Activated B cell treated with CpG ODN at 0.5 μM for 24 hours (primary cell): ENCODE results near the gene SNED1. TPM values are rescaled to one million over a fixed set of nuclear protein-coding genes. Genes with fewer than 3 reads are reported as not detected.

Source experiments
- ATAC-seq: fragments of 200-7000 bp; cut with Tn5 transposase; one replicate; pipeline ENCODE4 v1.10.0; 2021; ENCODE audit warnings: low read depth, mild to moderate bottlenecking, moderate library complexity
- CTCF ChIA-PET: fragments of 350-600 bp; sonication (Branson Sonifier 250); formaldehyde crosslinking; loops from one replicate; lab custom pipeline; 2021; ENCODE audit warnings: antibody characterized with exemption; lab: Charles Lee
- POLR2A ChIA-PET: fragments of 350-600 bp; sonication (Branson Sonifier 250); formaldehyde crosslinking; loops from one replicate; lab custom pipeline; 2021; ENCODE audit warnings: antibody characterized with exemption; lab: Charles Lee
- DNase-seq: peaks from one replicate; pipeline ENCODE4 v3.0.0; 2022
- H3K27ac Mint-ChIP-seq: one replicate; pipeline ENCODE4 v1.8.0; 2020; ENCODE audit warnings: mixed read lengths
- H3K27me3 Mint-ChIP-seq: one replicate; pipeline ENCODE4 v1.8.0; 2021; ENCODE audit warnings: mixed read lengths
- H3K36me3 Mint-ChIP-seq: one replicate; pipeline ENCODE4 v1.8.0; 2021; ENCODE audit warnings: low read depth, mixed read lengths
- H3K4me1 Mint-ChIP-seq: one replicate; pipeline ENCODE4 v1.8.0; 2021; ENCODE audit warnings: mixed read lengths
- H3K4me3 Mint-ChIP-seq: one replicate; pipeline ENCODE4 v1.8.0; 2020; ENCODE audit warnings: mild to moderate bottlenecking, mixed read lengths
- H3K9me3 Mint-ChIP-seq: one replicate; pipeline ENCODE4 v1.8.0; 2020; ENCODE audit warnings: mixed read lengths
- intact Hi-C: fragments of 100-400 bp; cut with micrococcal nuclease; formaldehyde crosslinking; loops from one replicate; pipeline ENCODE4 v1.15.1; 2024
- total RNA-seq: library from RNA; stranded (reverse); gene quantifications from 2 replicates; pipeline ENCODE4 v1.2.3, GENCODE V29; 2022
- TF ChIP-seq, protein P1 (sequence below): fragments of 200-600 bp; IDR thresholded peaks from one replicate; pipeline ENCODE4 v1.8.0; 2022; ENCODE audit warnings: antibody characterized with exemption, mild to moderate bottlenecking

Gene SNED1
- total RNA-seq, 1 donor from 2014 or later, result 59.8 TPM

DNA sequence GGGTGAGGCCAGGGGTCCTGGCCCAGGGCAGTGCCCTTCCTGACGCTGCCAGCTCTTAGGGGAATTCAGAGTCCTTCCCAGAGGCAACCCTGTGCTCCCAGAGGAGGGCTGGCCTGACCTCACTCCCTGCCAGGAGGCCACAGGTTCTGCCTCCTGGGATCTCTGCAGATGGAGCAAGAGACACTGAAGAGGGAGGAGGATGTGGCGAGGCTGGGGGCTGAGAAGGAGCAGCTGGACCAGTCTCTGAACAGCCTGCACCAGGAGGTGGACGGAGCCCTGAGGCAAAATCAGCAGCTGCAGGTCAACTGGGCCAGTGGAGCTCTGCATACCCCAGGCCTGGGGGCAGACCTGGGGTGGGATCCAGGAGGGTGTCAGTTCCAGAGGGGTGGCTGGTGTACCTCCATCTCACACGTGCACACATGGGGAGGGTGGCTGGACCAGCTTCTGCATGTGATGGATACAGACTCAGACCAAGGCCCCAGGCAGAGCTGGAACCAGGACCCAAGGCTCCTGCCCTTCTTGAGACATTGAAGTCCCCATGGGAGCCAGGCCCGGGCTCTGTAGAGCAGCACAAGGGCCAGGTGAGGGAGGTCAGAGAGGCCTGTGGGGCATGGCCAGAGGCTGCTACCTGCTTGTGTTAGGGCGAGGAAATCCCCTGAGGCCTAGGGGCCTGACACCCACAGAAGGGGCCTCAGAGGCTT lies 9.7 kb upstream of the SNED1 start:
- TF ChIP-seq, protein P1, sequence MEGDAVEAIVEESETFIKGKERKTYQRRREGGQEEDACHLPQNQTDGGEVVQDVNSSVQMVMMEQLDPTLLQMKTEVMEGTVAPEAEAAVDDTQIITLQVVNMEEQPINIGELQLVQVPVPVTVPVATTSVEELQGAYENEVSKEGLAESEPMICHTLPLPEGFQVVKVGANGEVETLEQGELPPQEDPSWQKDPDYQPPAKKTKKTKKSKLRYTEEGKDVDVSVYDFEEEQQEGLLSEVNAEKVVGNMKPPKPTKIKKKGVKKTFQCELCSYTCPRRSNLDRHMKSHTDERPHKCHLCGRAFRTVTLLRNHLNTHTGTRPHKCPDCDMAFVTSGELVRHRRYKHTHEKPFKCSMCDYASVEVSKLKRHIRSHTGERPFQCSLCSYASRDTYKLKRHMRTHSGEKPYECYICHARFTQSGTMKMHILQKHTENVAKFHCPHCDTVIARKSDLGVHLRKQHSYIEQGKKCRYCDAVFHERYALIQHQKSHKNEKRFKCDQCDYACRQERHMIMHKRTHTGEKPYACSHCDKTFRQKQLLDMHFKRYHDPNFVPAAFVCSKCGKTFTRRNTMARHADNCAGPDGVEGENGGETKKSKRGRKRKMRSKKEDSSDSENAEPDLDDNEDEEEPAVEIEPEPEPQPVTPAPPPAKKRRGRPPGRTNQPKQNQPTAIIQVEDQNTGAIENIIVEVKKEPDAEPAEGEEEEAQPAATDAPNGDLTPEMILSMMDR, result no peak
- no peak overlapping the region for H3K27ac Mint-ChIP-seq
- intact Hi-C loops, result loop anchor here (10.0 kb wide), 1 partner anchor 226 kb away; no protein-coding TSS in a partner anchor
- no peaks in the 10 kb centered on the region for H3K9me3 Mint-ChIP-seq
- POLR2A ChIA-PET, result no interaction called here
- CTCF ChIA-PET, result no interaction called here
- H3K4me1 Mint-ChIP-seq, result no peaks in the 10 kb centered on the region
- H3K27me3 Mint-ChIP-seq, result peaks cover 5% of the 10 kb centered on the region
- H3K4me3 Mint-ChIP-seq, result no peak overlapping the region
- no peaks in the 10 kb centered on the region for H3K36me3 Mint-ChIP-seq
- DNase-seq, result no peak
- ATAC-seq, result no peak

DNA sequence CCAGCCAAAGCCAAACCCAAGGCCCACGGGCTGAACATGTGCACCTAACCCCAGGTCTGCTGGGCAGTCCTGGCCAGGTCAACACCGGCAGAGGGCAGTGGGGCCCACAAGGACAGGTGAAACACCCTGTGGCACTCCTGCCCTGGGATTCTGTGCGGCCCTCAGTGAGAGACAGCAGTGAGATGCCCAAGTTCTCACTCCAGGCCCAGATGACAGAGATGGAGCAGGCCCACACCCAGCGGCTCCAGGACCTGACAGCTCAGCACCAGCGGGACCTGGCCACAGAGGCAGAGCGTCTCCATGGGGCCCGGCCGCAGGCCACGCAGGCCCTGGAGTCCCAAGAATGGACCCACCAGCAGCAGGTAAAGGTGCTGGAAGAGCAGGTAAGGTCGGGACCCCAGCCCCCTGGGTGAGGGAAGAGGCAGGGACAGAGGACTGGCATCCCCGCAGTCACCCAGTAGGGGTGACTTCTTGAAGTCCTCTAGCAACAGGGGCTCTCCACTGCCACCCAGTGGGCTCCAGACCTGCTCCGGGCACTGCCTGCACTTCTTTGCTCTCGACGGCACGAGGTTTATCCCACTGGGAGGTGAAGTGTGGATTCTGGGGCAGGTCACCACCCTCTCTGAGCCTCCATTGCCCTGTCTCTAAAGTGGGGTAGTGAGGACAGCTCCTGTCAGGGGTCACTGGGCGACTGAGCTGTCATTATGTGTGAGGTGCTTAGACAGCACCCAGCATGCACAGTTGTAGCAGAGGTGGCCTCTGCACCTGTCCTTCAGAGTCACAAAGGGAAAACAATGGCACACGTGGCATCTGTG lies 8.8 kb upstream of the SNED1 start:
- peaks cover 5% of the 10 kb centered on the region for H3K27me3 Mint-ChIP-seq
- ChIA-PET CTCF (no interaction called here), POLR2A (no interaction called here)
- H3K4me3 Mint-ChIP-seq, result no peak overlapping the region
- no peaks in the 10 kb centered on the region for H3K4me1 Mint-ChIP-seq
- no peak overlapping the region for H3K27ac Mint-ChIP-seq
- ATAC-seq, result peak; percentile 42
- peak; percentile 15 for DNase-seq
- H3K9me3 Mint-ChIP-seq, result no peaks in the 10 kb centered on the region
- H3K36me3 Mint-ChIP-seq, result no peaks in the 10 kb centered on the region
- TF ChIP-seq, protein P1, result no peak
- intact Hi-C loops, result loop anchor here (10.0 kb wide), 1 partner anchor 225 kb away; no protein-coding TSS in a partner anchor

DNA sequence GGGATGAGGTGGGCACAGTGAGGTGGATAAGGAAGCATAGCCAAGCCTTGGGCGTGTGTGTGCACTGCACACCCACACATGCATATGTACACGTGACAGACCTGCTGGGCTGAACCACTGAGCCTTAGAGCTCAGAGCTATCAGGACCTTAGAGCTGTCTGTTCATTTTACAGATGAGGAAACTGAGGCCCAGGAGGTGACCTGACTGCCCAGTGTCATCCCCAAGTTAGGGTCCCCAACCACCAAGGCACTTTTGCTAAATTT lies 8.2 kb upstream of the SNED1 start:
- ATAC-seq (no peak), DNase-seq (no peak)
- Mint-ChIP-seq H3K36me3 (no peaks in the 10 kb centered on the region), H3K4me3 (no peak overlapping the region), H3K9me3 (no peaks in the 10 kb centered on the region), H3K27me3 (peaks cover 5% of the 10 kb centered on the region), H3K4me1 (no peaks in the 10 kb centered on the region), H3K27ac (no peak overlapping the region)
- intact Hi-C loops, result no loop called here
- POLR2A ChIA-PET, result no interaction called here
- CTCF ChIA-PET, result no interaction called here
- TF ChIP-seq, protein P1, result no peak

DNA sequence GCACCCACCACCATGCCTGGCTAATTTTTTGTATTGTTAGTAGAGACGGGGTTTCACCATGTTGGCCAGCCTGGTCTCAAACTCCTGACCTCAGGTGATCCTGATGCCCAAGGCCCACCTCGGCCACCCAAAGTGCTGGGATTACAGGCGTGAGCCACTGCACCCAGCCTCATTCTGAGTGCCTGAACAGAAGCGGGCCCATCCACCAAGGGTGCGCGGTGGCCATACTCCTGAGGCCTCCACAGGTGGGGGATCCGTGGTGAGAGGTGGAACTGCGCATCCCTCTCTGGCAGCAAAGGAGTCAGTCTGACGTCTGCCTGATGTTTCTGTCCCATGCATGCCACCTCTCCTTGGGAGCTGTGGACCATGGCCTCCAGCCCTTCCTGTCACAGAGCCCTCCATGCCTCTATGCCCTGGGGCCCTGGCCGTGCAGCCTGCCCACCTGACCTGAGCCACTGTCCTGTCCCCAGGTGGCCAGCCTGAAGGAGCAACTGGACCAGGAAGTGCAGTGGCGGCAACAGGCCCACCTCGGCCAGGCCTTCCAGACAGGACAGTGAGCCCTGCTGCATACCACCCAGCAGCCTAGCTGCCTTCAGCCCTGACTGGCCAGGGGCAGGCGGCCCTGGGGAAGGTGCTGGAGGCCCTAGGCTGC lies 7.6 kb upstream of the SNED1 start:
- peaks cover 5% of the 10 kb centered on the region for H3K27me3 Mint-ChIP-seq
- no peak for ATAC-seq
- TF ChIP-seq, protein P1, result no peak
- POLR2A ChIA-PET, result no interaction called here
- H3K4me3 Mint-ChIP-seq, result no peak overlapping the region
- no peak overlapping the region for H3K27ac Mint-ChIP-seq
- no peaks in the 10 kb centered on the region for H3K9me3 Mint-ChIP-seq
- H3K36me3 Mint-ChIP-seq, result no peaks in the 10 kb centered on the region
- intact Hi-C loops, result no loop called here
- DNase-seq, result peak; percentile 13
- H3K4me1 Mint-ChIP-seq, result no peaks in the 10 kb centered on the region
- CTCF ChIA-PET, result no interaction called here
